Measurements from ENCODE around the gene MKRN1. TPM values are rescaled to one million over a fixed set of nuclear protein-coding genes. Genes with fewer than 3 reads are reported as not detected.
"Not testable (repeated sequence)": the region's sequence is repeated elsewhere in the genome, so short reads cannot be mapped to it uniquely, and the experiment has no call there.

Gene MKRN1
- total RNA-seq, 1 donor from 2014 or later = 110 TPM

DNA sequence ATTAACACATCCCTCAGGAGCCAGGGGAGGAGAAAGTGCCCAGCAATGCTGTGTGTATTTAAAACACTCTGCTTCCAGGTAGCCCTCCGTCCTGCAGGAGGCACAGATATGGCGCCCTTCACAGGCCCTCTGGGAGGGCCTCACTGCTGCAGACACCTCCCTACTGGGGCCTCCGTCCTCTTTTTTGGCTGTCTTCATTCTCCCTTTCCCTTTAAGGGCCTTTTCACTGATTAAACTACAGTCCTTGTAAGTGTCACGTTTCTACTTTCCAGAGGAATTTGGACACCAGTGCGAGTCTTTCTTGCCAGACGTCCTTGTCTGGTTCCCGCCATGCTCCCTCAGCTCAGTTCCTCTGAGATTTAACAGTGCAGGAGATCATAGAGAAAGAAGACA, 39.7 kb upstream of the MKRN1 start:
- DNase-seq (ENCODE audit: low spot score in 2 of 2, unreplicated experiment in 2 of 2) = no peak
- no peak overlapping the region for H3K4me3 Mint-ChIP-seq
- no peaks in the 10 kb centered on the region for H3K27me3 Mint-ChIP-seq (ENCODE audit: low read depth)
- H3K36me3 Mint-ChIP-seq = peaks cover 21% of the 10 kb centered on the region
- peaks cover 6% of the 10 kb centered on the region for H3K4me1 Mint-ChIP-seq
- no peak for TF ChIP-seq CTCF (IDR thresholded peaks at IDR 0.05; ENCODE audit: unreplicated experiment)
- H3K9me3 Mint-ChIP-seq = no peaks in the 10 kb centered on the region
- H3K27ac Mint-ChIP-seq = peak overlapping the region; percentile 44

GRCh38 chr7:140518370-140519006, 39.2 kb upstream of the MKRN1 start:
- no peak overlapping the region for H3K4me3 Mint-ChIP-seq
- no peaks in the 10 kb centered on the region for H3K27me3 Mint-ChIP-seq (ENCODE audit: low read depth)
- H3K4me1 Mint-ChIP-seq = peaks cover 6% of the 10 kb centered on the region
- no peaks in the 10 kb centered on the region for H3K9me3 Mint-ChIP-seq
- peaks cover 19% of the 10 kb centered on the region for H3K36me3 Mint-ChIP-seq
- peak overlapping the region; percentile 57 for H3K27ac Mint-ChIP-seq
- no peak for TF ChIP-seq CTCF (IDR thresholded peaks at IDR 0.05; ENCODE audit: unreplicated experiment)
- DNase-seq (ENCODE audit: low spot score in 2 of 2, unreplicated experiment in 2 of 2) = no peak

GRCh38 chr7:140517546-140518369, 38.5 kb upstream of the MKRN1 start:
- H3K9me3 Mint-ChIP-seq = no peaks in the 10 kb centered on the region
- H3K4me3 Mint-ChIP-seq = no peak overlapping the region
- peak; percentile 68 to 88 for DNase-seq (ENCODE audit: low spot score in 2 of 2, unreplicated experiment in 2 of 2)
- TF ChIP-seq CTCF (IDR thresholded peaks at IDR 0.05; ENCODE audit: unreplicated experiment) = peak; percentile 80
- peaks cover 15% of the 10 kb centered on the region for H3K36me3 Mint-ChIP-seq
- H3K4me1 Mint-ChIP-seq = peaks cover 6% of the 10 kb centered on the region
- peak overlapping the region; percentile 57 for H3K27ac Mint-ChIP-seq
- H3K27me3 Mint-ChIP-seq (ENCODE audit: low read depth) = no peaks in the 10 kb centered on the region

DNA sequence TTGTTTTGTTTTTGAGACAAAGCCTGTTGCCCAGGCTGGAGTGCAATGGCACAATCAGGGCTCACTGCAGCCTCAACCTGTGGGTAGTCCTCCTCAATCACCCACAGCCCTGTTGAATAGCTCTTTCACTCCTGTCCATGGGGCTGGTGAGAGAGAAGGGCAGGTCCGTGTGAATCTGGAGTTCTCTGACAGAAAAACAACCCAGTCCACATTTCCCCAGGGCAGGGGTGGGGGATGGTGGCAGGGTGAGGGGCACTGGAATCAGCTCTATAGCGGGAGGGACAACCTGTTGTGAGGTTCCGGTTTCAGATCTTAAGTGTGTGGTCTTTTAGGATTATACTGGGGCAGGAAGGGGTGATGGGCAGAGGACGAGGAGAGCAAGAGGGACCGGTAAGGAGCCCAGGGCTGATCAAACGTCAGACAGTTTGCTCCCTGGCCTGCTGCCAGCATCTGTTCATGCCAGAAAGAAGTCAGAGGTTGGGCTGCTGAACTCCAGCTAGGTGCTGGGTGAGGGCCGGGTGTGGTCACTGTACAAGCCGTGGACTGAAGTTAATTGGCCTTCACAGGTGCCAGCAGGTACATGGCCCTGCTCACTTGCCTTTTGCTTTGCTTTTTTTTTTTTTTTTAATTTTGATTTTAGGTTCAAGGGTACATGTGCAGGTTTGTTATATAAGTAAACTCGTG, 33.2 kb upstream of the MKRN1 start:
- no peak overlapping the region for H3K4me3 Mint-ChIP-seq
- peaks cover under 1% of the 10 kb centered on the region for H3K36me3 Mint-ChIP-seq

GRCh38 chr7:140509789-140510188, 30.5 kb upstream of the MKRN1 start:
- Mint-ChIP-seq H3K4me1 (peaks cover 21% of the 10 kb centered on the region), H3K36me3 (no peaks in the 10 kb centered on the region), H3K9me3 (no peaks in the 10 kb centered on the region), H3K27ac (no peak overlapping the region), H3K27me3 (ENCODE audit: low read depth) (no peaks in the 10 kb centered on the region), H3K4me3 (no peak overlapping the region)
- no peak for DNase-seq (ENCODE audit: low spot score in 2 of 2, unreplicated experiment in 2 of 2)
- TF ChIP-seq CTCF (IDR thresholded peaks at IDR 0.05; ENCODE audit: unreplicated experiment) = no peak

More for the DNA sequence above, 33.2 kb upstream of the MKRN1 start:
- no peaks in the 10 kb centered on the region for H3K27me3 Mint-ChIP-seq (ENCODE audit: low read depth)
- peaks cover 11% of the 10 kb centered on the region for H3K4me1 Mint-ChIP-seq
- DNase-seq (ENCODE audit: low spot score in 2 of 2, unreplicated experiment in 2 of 2) = peak; percentile 31 to 43
- no peaks in the 10 kb centered on the region for H3K9me3 Mint-ChIP-seq
- no peak for TF ChIP-seq CTCF (IDR thresholded peaks at IDR 0.05; ENCODE audit: unreplicated experiment)
- H3K27ac Mint-ChIP-seq = peak overlapping the region; percentile 50

DNA sequence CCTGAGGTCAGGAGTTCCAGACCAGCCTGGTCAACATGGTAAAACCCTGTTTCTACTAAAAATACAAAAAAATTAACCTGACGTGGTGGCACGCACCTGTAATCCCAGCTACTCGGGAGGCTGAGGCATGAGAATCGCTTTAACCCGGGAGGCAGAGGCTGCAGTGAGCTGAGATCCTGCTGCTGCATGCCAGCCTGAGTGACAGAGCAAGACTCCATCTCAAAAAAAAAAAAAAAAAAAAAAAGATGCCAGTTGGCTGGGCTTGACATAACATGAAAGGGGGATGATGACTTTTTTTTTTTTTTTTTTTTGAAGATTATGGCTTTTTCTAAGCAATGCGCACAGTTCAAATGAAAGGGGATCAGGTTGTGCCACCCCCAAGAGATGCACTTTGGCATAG, 28.3 kb upstream of the MKRN1 start:
- not testable (repeated sequence) for H3K36me3 Mint-ChIP-seq; H3K9me3 Mint-ChIP-seq; H3K4me3 Mint-ChIP-seq; DNase-seq (ENCODE audit: low spot score in 2 of 2, unreplicated experiment in 2 of 2); H3K27me3 Mint-ChIP-seq (ENCODE audit: low read depth)
- peak overlapping the region; percentile 61 for H3K27ac Mint-ChIP-seq
- peaks cover 20% of the 10 kb centered on the region for H3K4me1 Mint-ChIP-seq

Data from mesothelial cell of epicardium (in vitro differentiated cells).